Caco-2 (cell line): Measurements from ENCODE around the gene PTGDR. TPM values are rescaled to one million over a fixed set of nuclear protein-coding genes. Genes with fewer than 3 reads are reported as not detected.

Source experiments
- Bru-seq: library from RNA; stranded (reverse); fragments of 400-500 nt; gene quantifications from one replicate; lab custom pipeline; 2021; lab: Mats Ljungman, UMichigan
- BruChase-seq, 2 experiments: library from RNA; stranded (reverse); fragments of 400-500 nt; gene quantifications; one replicate each; lab custom pipeline; 2021; lab: Mats Ljungman, UMichigan
- BruUV-seq: library from RNA; stranded (reverse); fragments of 400-500 nt; replicated peaks from 2 replicates; lab custom pipeline; 2021; lab: Mats Ljungman, UMichigan
- CTCF ChIA-PET: fragments of 300-600 bp; sonication (Branson Sonifier 250); formaldehyde crosslinking; loops from one replicate; lab custom pipeline; 2022; ENCODE audit warnings: antibody characterized with exemption; lab: Charles Lee
- POLR2A ChIA-PET: fragments of 300-600 bp; sonication (Branson Sonifier 250); formaldehyde crosslinking; loops from one replicate; lab custom pipeline; 2022; ENCODE audit warnings: antibody characterized with exemption; lab: Charles Lee
- DNase-seq, 2 experiments: peaks; one replicate each; pipeline versions ENCODE4 v3.0.0 to v3.0.0-alpha.2; 2020 to 2022
- H3K27me3 ChIP-seq: replicated peaks from 2 replicates; pipeline ENCODE4 v1.6.0; 2011; ENCODE audit warnings: low read length; ENCODE audit not compliant: control insufficient read depth, insufficient read depth
- H3K36me3 ChIP-seq: 2 replicates; pipeline ENCODE4 v1.5.1; 2011; ENCODE audit warnings: low read length; ENCODE audit not compliant: control insufficient read depth, insufficient read depth
- H3K4me1 ChIP-seq: fragments of 250-450 bp; sonication (Bioruptor Pico); 2 replicates; pipeline ENCODE4 v1.5.1; 2020; ENCODE audit warnings: mild to moderate bottlenecking
- H3K4me3 ChIP-seq: 2 replicates; pipeline ENCODE4 v1.5.1; 2011; ENCODE audit warnings: low read depth, mild to moderate bottlenecking, control low read depth, low read length
- H3K9me3 ChIP-seq: fragments of 250-450 bp; sonication (Bioruptor Pico); 2 replicates; pipeline ENCODE4 v1.5.1; 2020; ENCODE audit warnings: mild to moderate bottlenecking, moderate library complexity
- H3K27ac Mint-ChIP-seq: one replicate; pipeline ENCODE4 v1.8.0; 2022; ENCODE audit warnings: mixed read lengths; ENCODE audit not compliant: unreplicated experiment
- H3K27me3 Mint-ChIP-seq: one replicate; pipeline ENCODE4 v1.8.0; 2022; ENCODE audit warnings: mixed read lengths; ENCODE audit not compliant: insufficient read depth, unreplicated experiment
- H3K36me3 Mint-ChIP-seq: one replicate; pipeline ENCODE4 v1.8.0; 2022; ENCODE audit warnings: mild to moderate bottlenecking, mixed read lengths; ENCODE audit not compliant: insufficient read depth, unreplicated experiment
- H3K4me1 Mint-ChIP-seq: one replicate; pipeline ENCODE4 v1.8.0; 2022; ENCODE audit warnings: low read depth, mixed read lengths; ENCODE audit not compliant: unreplicated experiment
- H3K4me3 Mint-ChIP-seq: one replicate; pipeline ENCODE4 v1.8.0; 2022; ENCODE audit warnings: mild to moderate bottlenecking, moderate library complexity, mixed read lengths; ENCODE audit not compliant: unreplicated experiment
- H3K9me3 Mint-ChIP-seq: one replicate; pipeline ENCODE4 v1.8.0; 2022; ENCODE audit warnings: mixed read lengths; ENCODE audit not compliant: unreplicated experiment
- intact Hi-C: fragments of 100-400 bp; cut with micrococcal nuclease; formaldehyde crosslinking; loops from one replicate; pipeline ENCODE4 v1.10.0; 2022; ENCODE audit not compliant: unreplicated experiment
- long read RNA-seq: library from polyadenylated mRNA; stranded (forward); transcript quantifications from one replicate; pipeline ENCODE4 v2.0.0, GENCODE V29; 2022
- total RNA-seq: library from RNA; stranded (reverse); gene quantifications from 2 replicates; pipeline ENCODE4 v1.2.3, GENCODE V29; 2022
- TF ChIP-seq, protein P1 (sequence below), 2 experiments: fragments of 200-600 bp in 1 of 2; IDR thresholded peaks; 1 replicate in 1 of 2; 2 replicates in 1 of 2; pipeline versions ENCODE4 v1.5.1 to v1.8.0; 2011 to 2022; ENCODE audit warnings: antibody characterized with exemption in 1 of 2, control low read depth in 1 of 2, inconsistent platforms in 1 of 2, low read depth in 1 of 2, low read length in 1 of 2, mild to moderate bottlenecking in 1 of 2, moderate library complexity in 1 of 2; ENCODE audit not compliant: insufficient read depth in 1 of 2, severe bottlenecking in 1 of 2, unreplicated experiment in 1 of 2

PTGDR gene, protein sequence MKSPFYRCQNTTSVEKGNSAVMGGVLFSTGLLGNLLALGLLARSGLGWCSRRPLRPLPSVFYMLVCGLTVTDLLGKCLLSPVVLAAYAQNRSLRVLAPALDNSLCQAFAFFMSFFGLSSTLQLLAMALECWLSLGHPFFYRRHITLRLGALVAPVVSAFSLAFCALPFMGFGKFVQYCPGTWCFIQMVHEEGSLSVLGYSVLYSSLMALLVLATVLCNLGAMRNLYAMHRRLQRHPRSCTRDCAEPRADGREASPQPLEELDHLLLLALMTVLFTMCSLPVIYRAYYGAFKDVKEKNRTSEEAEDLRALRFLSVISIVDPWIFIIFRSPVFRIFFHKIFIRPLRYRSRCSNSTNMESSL
- 0.16 and 0.41 TPM in 2 replicates for total RNA-seq
- percentile 34 among the genes with signal in this experiment for Bru-seq, nascent RNA
- BruChase-seq, experiment 1, labeled RNA remaining after a 2-hour chase: percentile 32 among the genes with signal in this experiment
- BruChase-seq, experiment 2, labeled RNA remaining after a 6-hour chase: percentile 13 among the genes with signal in this experiment
- long read RNA-seq: 0 reads

DNA sequence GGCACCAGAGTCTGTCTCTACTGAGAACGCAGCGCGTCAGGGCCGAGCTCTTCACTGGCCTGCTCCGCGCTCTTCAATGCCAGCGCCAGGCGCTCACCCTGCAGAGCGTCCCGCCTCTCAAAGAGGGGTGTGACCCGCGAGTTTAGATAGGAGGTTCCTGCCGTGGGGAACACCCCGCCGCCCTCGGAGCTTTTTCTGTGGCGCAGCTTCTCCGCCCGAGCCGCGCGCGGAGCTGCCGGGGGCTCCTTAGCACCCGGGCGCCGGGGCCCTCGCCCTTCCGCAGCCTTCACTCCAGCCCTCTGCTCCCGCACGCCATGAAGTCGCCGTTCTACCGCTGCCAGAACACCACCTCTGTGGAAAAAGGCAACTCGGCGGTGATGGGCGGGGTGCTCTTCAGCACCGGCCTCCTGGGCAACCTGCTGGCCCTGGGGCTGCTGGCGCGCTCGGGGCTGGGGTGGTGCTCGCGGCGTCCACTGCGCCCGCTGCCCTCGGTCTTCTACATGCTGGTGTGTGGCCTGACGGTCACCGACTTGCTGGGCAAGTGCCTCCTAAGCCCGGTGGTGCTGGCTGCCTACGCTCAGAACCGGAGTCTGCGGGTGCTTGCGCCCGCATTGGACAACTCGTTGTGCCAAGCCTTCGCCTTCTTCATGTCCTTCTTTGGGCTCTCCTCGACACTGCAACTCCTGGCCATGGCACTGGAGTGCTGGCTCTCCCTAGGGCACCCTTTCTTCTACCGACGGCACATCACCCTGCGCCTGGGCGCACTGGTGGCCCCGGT, at the start of gene PTGDR:
PTGDR (plus strand) TSS at position 198 of the 778 bp plus-strand sequence; CDS start at position 315, 117 bp downstream.
- H3K27me3 ChIP-seq: no peaks in the 10 kb centered on the region
- Mint-ChIP-seq H3K27ac (no peak within 1 kb of the TSS), H3K9me3 (no peaks in the 10 kb centered on the region), H3K4me3 (peak within 1 kb of the TSS; percentile 73), H3K4me1 (peaks cover 6% of the 10 kb centered on the region), H3K27me3 (peaks cover 3% of the 10 kb centered on the region), H3K36me3 (no peaks in the 10 kb centered on the region)
- H3K9me3 ChIP-seq: peaks cover 5% of the 10 kb centered on the region
- H3K4me3 ChIP-seq: peak within 1 kb of the TSS; percentile 17
- intact Hi-C loops: no loop called here
- DNase-seq: no peak
- BruUV-seq: no TSS peak
- TF ChIP-seq, protein P1, sequence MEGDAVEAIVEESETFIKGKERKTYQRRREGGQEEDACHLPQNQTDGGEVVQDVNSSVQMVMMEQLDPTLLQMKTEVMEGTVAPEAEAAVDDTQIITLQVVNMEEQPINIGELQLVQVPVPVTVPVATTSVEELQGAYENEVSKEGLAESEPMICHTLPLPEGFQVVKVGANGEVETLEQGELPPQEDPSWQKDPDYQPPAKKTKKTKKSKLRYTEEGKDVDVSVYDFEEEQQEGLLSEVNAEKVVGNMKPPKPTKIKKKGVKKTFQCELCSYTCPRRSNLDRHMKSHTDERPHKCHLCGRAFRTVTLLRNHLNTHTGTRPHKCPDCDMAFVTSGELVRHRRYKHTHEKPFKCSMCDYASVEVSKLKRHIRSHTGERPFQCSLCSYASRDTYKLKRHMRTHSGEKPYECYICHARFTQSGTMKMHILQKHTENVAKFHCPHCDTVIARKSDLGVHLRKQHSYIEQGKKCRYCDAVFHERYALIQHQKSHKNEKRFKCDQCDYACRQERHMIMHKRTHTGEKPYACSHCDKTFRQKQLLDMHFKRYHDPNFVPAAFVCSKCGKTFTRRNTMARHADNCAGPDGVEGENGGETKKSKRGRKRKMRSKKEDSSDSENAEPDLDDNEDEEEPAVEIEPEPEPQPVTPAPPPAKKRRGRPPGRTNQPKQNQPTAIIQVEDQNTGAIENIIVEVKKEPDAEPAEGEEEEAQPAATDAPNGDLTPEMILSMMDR (IDR thresholded peaks at IDR 0.05; ENCODE audit: insufficient read depth in 1 of 2, low read depth in 1 of 2, low read length in 1 of 2, severe bottlenecking in 1 of 2, unreplicated experiment in 1 of 2): no peak
- ChIA-PET POLR2A (no interaction called here), CTCF (no interaction called here)
- H3K36me3 ChIP-seq: no peaks in the 10 kb centered on the region
- H3K4me1 ChIP-seq: no peaks in the 10 kb centered on the region

DNA sequence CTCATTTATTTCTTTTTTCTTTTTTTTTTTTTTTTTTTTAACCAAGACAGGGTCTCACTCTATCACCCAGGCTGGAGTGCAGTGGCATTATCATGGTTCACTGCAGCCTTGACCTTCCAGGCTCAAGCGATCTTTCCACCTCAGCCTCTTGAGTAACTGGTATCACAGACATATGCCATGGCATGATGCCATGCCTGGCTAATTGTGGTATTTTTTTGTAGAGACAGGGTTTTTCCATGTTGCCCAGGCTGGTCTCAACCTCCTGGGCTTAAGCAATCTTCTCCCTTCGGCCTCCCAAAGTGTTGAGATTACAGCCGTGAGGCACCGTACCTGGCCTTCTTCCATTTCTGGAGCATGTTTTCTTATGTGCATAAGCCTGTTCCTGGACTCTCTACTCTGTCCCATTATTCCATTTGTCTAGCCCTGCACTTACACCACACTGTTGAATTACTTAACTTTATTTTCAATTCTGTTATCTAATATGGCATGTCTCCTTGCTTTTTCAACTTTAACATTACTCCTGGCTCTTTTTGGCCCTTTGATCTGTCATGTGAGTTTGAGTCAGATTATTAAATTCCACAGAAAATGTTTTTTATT, 47.9 kb upstream of the PTGDR start:
- intact Hi-C loops: no loop called here
- Mint-ChIP-seq H3K9me3 (peaks cover 14% of the 10 kb centered on the region), H3K27me3 (no peaks in the 10 kb centered on the region), H3K4me3 (no peak overlapping the region), H3K36me3 (no peaks in the 10 kb centered on the region), H3K27ac (no peak overlapping the region), H3K4me1 (peaks cover 11% of the 10 kb centered on the region)
- TF ChIP-seq, protein P1 (IDR thresholded peaks at IDR 0.05; ENCODE audit: insufficient read depth in 1 of 2, low read depth in 1 of 2, low read length in 1 of 2, severe bottlenecking in 1 of 2, unreplicated experiment in 1 of 2): no peak
- CTCF ChIA-PET: no interaction called here
- POLR2A ChIA-PET: no interaction called here
- no peaks in the 10 kb centered on the region for H3K9me3 ChIP-seq
- no peak for DNase-seq
- no peak overlapping the region for H3K4me3 ChIP-seq
- H3K36me3 ChIP-seq: no peaks in the 10 kb centered on the region
- no peaks in the 10 kb centered on the region for H3K27me3 ChIP-seq
- no TSS peak for BruUV-seq
- no peaks in the 10 kb centered on the region for H3K4me1 ChIP-seq
